ENCODE data around the gene SPATA9. TPM values are rescaled to one million over a fixed set of nuclear protein-coding genes. Genes with fewer than 3 reads are reported as not detected.

SPATA9 gene
- total and polyA plus RNA-seq, 2 donors (not counting 3 experiments of a cell fraction or from before 2014, with no cell fraction given) = 0.07 TPM; not detected in 1

GRCh38 chr5:95673081-95673480 lies 9.7 kb downstream of the SPATA9 start:
- Histone ChIP-seq H4K20me1 (replicated peaks; ENCODE audit: control insufficient read depth, extremely low read depth, insufficient read depth, low read length) (no peaks in the 10 kb centered on the region), H3K27ac (ENCODE audit: insufficient read depth, low read depth, low read length) (no peak overlapping the region), H3K27me3 (ENCODE audit: control insufficient read depth in 2 of 2, insufficient read depth in 2 of 2, low read length in 2 of 2) (no peaks in the 10 kb centered on the region), H3K9ac (replicated peaks; ENCODE audit: extremely low read depth, insufficient read depth, low read length) (no peak overlapping the region), H3K36me3 (ENCODE audit: control insufficient read depth in 2 of 2, extremely low read depth in 1 of 2, insufficient read depth in 2 of 2, low read length in 2 of 2) (no peaks in the 10 kb centered on the region), H3K4me1 (ENCODE audit: control insufficient read depth, extremely low read depth, insufficient read depth, low read length) (peaks cover 20% of the 10 kb centered on the region), H3K79me2 (ENCODE audit: control insufficient read depth, insufficient read depth, low read length) (no peaks in the 10 kb centered on the region), H2AFZ (ENCODE audit: low read depth, low read length) (no peak overlapping the region), H3K4me3 (replicated peaks in 1 of 3; ENCODE audit: insufficient read depth in 1 of 3, low read depth in 1 of 3, low read length in 3 of 3) (no peak overlapping the region), H3K9me1 (replicated peaks; ENCODE audit: control insufficient read depth, extremely low read depth, insufficient read depth, low read length) (no peaks in the 10 kb centered on the region), H3K4me2 (ENCODE audit: insufficient read depth, low read length) (no peak overlapping the region), H3K9me3 (replicated peaks; ENCODE audit: control insufficient read depth, insufficient read depth, low read length) (no peaks in the 10 kb centered on the region)
- dilution Hi-C loops (cut with MboI; ENCODE audit: extremely low pct_ligation_motif_present, low sequenced_read_pairs) (no loop called here), intact Hi-C loops (cut with micrococcal nuclease) (no loop called here)
- FAIRE-seq (no peak), DNase-seq (ENCODE audit: low read depth, low spot score) (no peak)
- TF ChIP-seq FOS (IDR thresholded peaks at IDR 0.05; ENCODE audit: borderline replicate concordance, insufficient read depth, low read length) = no peak
- TF ChIP-seq POLR2AphosphoS5 (IDR thresholded peaks at IDR 0.05; ENCODE audit: insufficient read depth, low read depth, low read length) = no peak
- no peak for TF ChIP-seq POLR2A (IDR thresholded peaks at IDR 0.05; ENCODE audit: low read depth, low read length)
- no peak for TF ChIP-seq CTCF (IDR thresholded peaks at IDR 0.05; ENCODE audit: extremely low read depth in 1 of 2, insufficient read depth in 1 of 2, low read depth in 1 of 2, low read length in 2 of 2)
- TF ChIP-seq GATA2 (IDR thresholded peaks at IDR 0.05; ENCODE audit: insufficient read depth, insufficient read length, low read depth, low read length) = no peak
- TF ChIP-seq MAX (IDR thresholded peaks at IDR 0.05; ENCODE audit: insufficient read depth, insufficient read length) = no peak
- TF ChIP-seq JUN (IDR thresholded peaks at IDR 0.05; ENCODE audit: borderline replicate concordance, insufficient read depth, insufficient read length, low read depth) = no peak
- TF ChIP-seq EZH2 (IDR thresholded peaks at IDR 0.05; ENCODE audit: borderline replicate concordance, low read depth, low read length, severe bottlenecking) = no peak
- TF ChIP-seq MYC (IDR thresholded peaks at IDR 0.05; ENCODE audit: low read depth, low read length) = no peak
- CTCF ChIA-PET = interaction anchor here (1.3 to 1.4 kb wide), 2 partner anchors 9 to 108 kb away, joined by 3 to 7 read pairs; no protein-coding TSS in a partner anchor
- no TSS peak for BruUV-seq (replicated peaks)
- POLR2A ChIA-PET = no interaction called here
